ENCODE data around the gene GRM8. TPM values are rescaled to one million over a fixed set of nuclear protein-coding genes. Genes with fewer than 3 reads are reported as not detected.
"Not testable (repeated sequence)": the region's sequence is repeated elsewhere in the genome, so short reads cannot be mapped to it uniquely, and the experiment has no call there.

The GRM8 gene
- total RNA-seq, 1 experiment from 2014 or later = not detected

- POLR2A ChIA-PET (ENCODE audit: unreplicated experiment) = no interaction called here
- intact Hi-C loops (cut with micrococcal nuclease) = no loop called here
Measured at GRCh38 chr7:126839624-126840023, 413.1 kb downstream of the GRM8 start.

GRCh38 chr7:126838194-126838593 lies 414.5 kb downstream of the GRM8 start:
- CTCF ChIA-PET = no interaction called here
- Histone ChIP-seq H3K36me3 (ENCODE audit: low read depth, low read length) (no peaks in the 10 kb centered on the region), H3K4me2 (ENCODE audit: low read length) (no peak overlapping the region), H3K79me2 (ENCODE audit: low read length) (no peaks in the 10 kb centered on the region), H3K9me2 (replicated peaks; ENCODE audit: low read length) (no peaks in the 10 kb centered on the region), H3K4me1 (ENCODE audit: insufficient read depth, low read length) (no peaks in the 10 kb centered on the region), H4K20me1 (ENCODE audit: low read length) (no peaks in the 10 kb centered on the region), H2AFZ (ENCODE audit: low read length) (no peak overlapping the region), H3F3A (ENCODE audit: low read length, unreplicated experiment) (no peaks in the 10 kb centered on the region), H3K9me3 (ENCODE audit: low read length) (no peaks in the 10 kb centered on the region), H3K27ac (ENCODE audit: low read length) (no peak overlapping the region), H3K27me3 (ENCODE audit: low read length) (no peaks in the 10 kb centered on the region), H3K9ac (ENCODE audit: low read length) (no peak overlapping the region), H3K4me3 (ENCODE audit: low read length) (no peak overlapping the region)
- intact Hi-C loops (cut with micrococcal nuclease) = no loop called here
- BruUV-seq (replicated peaks) = no TSS peak
- DNase-seq (no peak), ATAC-seq (no peak)
- TF ChIP-seq EZH2phosphoT487 (IDR thresholded peaks at IDR 0.05; ENCODE audit: borderline replicate concordance, low read length) (no peak), EZH2 (IDR thresholded peaks at IDR 0.05; ENCODE audit: low read length, unreplicated experiment) (no peak), CTCF (conservative IDR thresholded peaks at IDR 0.05; ENCODE audit: low read depth, low read length) (no peak)
- POLR2A ChIA-PET (ENCODE audit: unreplicated experiment) = no interaction called here

More at GRCh38 chr7:126839624-126840023, 413.1 kb downstream of the GRM8 start:
- no peaks in the 10 kb centered on the region for H3K27me3 ChIP-seq (ENCODE audit: low read length)
- no peak overlapping the region for H3K4me3 ChIP-seq (ENCODE audit: low read length)
- no peak overlapping the region for H2AFZ ChIP-seq (ENCODE audit: low read length)
- ATAC-seq (no peak), DNase-seq (no peak)
- no peaks in the 10 kb centered on the region for H3K9me2 ChIP-seq (replicated peaks; ENCODE audit: low read length)
- H3F3A ChIP-seq (ENCODE audit: low read length, unreplicated experiment) = no peaks in the 10 kb centered on the region
- BruUV-seq (replicated peaks) = no TSS peak
- H3K36me3 ChIP-seq (ENCODE audit: low read depth, low read length) = no peaks in the 10 kb centered on the region
- no peaks in the 10 kb centered on the region for H3K4me1 ChIP-seq (ENCODE audit: insufficient read depth, low read length)
- H3K27ac ChIP-seq (ENCODE audit: low read length) = no peak overlapping the region
- H4K20me1 ChIP-seq (ENCODE audit: low read length) = no peaks in the 10 kb centered on the region
- H3K9me3 ChIP-seq (ENCODE audit: low read length) = no peaks in the 10 kb centered on the region
- CTCF ChIA-PET = no interaction called here
- H3K9ac ChIP-seq (ENCODE audit: low read length) = no peak overlapping the region
- TF ChIP-seq EZH2phosphoT487 (IDR thresholded peaks at IDR 0.05; ENCODE audit: borderline replicate concordance, low read length) = no peak
- TF ChIP-seq EZH2 (IDR thresholded peaks at IDR 0.05; ENCODE audit: low read length, unreplicated experiment) = no peak
- no peak for TF ChIP-seq CTCF (conservative IDR thresholded peaks at IDR 0.05; ENCODE audit: low read depth, low read length)
- H3K4me2 ChIP-seq (ENCODE audit: low read length) = no peak overlapping the region
- no peaks in the 10 kb centered on the region for H3K79me2 ChIP-seq (ENCODE audit: low read length)

- POLR2A ChIA-PET (ENCODE audit: unreplicated experiment); H3K4me3 ChIP-seq (ENCODE audit: low read length); ATAC-seq; H3K36me3 ChIP-seq (ENCODE audit: low read depth, low read length); H3K79me2 ChIP-seq (ENCODE audit: low read length); CTCF ChIA-PET; DNase-seq; intact Hi-C loops (cut with micrococcal nuclease); BruUV-seq (replicated peaks); H3F3A ChIP-seq (ENCODE audit: low read length, unreplicated experiment); H3K4me2 ChIP-seq (ENCODE audit: low read length); H3K27ac ChIP-seq (ENCODE audit: low read length); H3K9me2 ChIP-seq (replicated peaks; ENCODE audit: low read length); H3K9me3 ChIP-seq (ENCODE audit: low read length); H2AFZ ChIP-seq (ENCODE audit: low read length); H4K20me1 ChIP-seq (ENCODE audit: low read length); H3K27me3 ChIP-seq (ENCODE audit: low read length); H3K4me1 ChIP-seq (ENCODE audit: insufficient read depth, low read length); H3K9ac ChIP-seq (ENCODE audit: low read length): not testable (repeated sequence)
Measured at GRCh38 chr7:126831241-126831640, 421.5 kb downstream of the GRM8 start.

Data from PC-3 (cell line).